ENCODE results near the gene GPC6. TPM values are rescaled to one million over a fixed set of nuclear protein-coding genes. Genes with fewer than 3 reads are reported as not detected.

The GPC6 gene
- total RNA-seq, 4 donors from 2014 or later, result 2.7 to 5.7 (median 4.4) TPM

DNA sequence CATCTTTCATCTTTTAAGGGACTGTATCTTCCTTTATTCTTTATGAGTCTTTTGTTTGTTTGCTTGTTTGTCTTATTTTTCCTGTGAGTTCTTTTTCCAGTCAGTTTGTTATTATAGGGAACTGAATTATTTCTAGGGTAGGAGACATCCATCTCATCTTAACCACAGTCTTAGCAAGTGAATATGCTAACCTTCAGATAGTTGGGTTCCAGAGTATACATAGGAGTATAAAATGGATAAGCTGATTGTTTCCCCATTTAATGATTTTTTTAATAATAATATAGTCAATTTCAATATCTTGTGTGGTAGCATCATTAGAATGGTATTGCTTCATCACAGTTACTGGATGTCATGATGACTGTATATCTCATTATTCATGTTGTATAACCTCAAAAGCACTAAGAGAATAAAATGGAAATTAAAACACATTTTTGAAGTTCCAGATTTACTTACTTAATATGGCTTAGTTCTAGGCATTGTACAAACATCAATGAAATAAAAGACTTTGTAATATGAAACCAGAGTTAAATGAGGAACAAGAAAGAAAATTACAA is 33.0 kb downstream of the GPC6 start:
- TF ChIP-seq EP300 (IDR thresholded peaks at IDR 0.05), result no peak
- TF ChIP-seq, protein P1, sequence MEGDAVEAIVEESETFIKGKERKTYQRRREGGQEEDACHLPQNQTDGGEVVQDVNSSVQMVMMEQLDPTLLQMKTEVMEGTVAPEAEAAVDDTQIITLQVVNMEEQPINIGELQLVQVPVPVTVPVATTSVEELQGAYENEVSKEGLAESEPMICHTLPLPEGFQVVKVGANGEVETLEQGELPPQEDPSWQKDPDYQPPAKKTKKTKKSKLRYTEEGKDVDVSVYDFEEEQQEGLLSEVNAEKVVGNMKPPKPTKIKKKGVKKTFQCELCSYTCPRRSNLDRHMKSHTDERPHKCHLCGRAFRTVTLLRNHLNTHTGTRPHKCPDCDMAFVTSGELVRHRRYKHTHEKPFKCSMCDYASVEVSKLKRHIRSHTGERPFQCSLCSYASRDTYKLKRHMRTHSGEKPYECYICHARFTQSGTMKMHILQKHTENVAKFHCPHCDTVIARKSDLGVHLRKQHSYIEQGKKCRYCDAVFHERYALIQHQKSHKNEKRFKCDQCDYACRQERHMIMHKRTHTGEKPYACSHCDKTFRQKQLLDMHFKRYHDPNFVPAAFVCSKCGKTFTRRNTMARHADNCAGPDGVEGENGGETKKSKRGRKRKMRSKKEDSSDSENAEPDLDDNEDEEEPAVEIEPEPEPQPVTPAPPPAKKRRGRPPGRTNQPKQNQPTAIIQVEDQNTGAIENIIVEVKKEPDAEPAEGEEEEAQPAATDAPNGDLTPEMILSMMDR (IDR thresholded peaks at IDR 0.05), result no peak
- TF ChIP-seq POLR2A (IDR thresholded peaks at IDR 0.05), result no peak
- TF ChIP-seq POLR2AphosphoS5 (IDR thresholded peaks at IDR 0.05), result no peak
- Histone ChIP-seq H3K36me3 (no peaks in the 10 kb centered on the region), H3K4me1 (no peaks in the 10 kb centered on the region), H3K4me3 (no peak overlapping the region), H3K27ac (no peak overlapping the region), H3K9me3 (no peaks in the 10 kb centered on the region), H3K27me3 (no peaks in the 10 kb centered on the region)
- no peak for DNase-seq (ENCODE audit: low spot score in 2 of 2)

DNA sequence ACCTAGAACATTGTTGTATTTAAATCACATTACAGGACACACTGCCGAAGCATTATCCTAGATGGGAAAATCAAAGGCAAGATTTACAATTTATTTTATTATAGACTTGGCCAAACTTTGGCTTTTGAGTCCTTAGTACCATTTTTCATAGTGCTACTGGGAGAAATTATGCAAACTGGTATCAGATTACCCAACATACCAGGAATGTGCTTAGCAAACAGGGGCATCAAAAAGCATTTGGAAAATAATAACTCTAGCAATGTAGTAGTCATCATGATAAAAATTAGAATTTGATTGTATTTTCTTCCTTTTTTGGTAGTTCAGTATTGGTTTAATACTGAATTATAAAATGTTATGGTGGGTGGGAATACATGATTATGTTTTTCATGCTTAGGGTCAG is 34.0 kb downstream of the GPC6 start:
- DNase-seq (ENCODE audit: low spot score in 2 of 2), result no peak
- no peaks in the 10 kb centered on the region for H3K27me3 ChIP-seq
- TF ChIP-seq POLR2AphosphoS5 (IDR thresholded peaks at IDR 0.05) (no peak), POLR2A (IDR thresholded peaks at IDR 0.05) (no peak), EP300 (IDR thresholded peaks at IDR 0.05) (no peak)
- TF ChIP-seq, protein P1 (IDR thresholded peaks at IDR 0.05), result no peak
- H3K4me1 ChIP-seq, result no peaks in the 10 kb centered on the region
- H3K4me3 ChIP-seq, result no peak overlapping the region
- WGBS, result 97% methylated on average over 1 of the region's 1 CpG
- H3K9me3 ChIP-seq, result no peaks in the 10 kb centered on the region
- H3K27ac ChIP-seq, result no peak overlapping the region
- H3K36me3 ChIP-seq, result no peaks in the 10 kb centered on the region

DNA sequence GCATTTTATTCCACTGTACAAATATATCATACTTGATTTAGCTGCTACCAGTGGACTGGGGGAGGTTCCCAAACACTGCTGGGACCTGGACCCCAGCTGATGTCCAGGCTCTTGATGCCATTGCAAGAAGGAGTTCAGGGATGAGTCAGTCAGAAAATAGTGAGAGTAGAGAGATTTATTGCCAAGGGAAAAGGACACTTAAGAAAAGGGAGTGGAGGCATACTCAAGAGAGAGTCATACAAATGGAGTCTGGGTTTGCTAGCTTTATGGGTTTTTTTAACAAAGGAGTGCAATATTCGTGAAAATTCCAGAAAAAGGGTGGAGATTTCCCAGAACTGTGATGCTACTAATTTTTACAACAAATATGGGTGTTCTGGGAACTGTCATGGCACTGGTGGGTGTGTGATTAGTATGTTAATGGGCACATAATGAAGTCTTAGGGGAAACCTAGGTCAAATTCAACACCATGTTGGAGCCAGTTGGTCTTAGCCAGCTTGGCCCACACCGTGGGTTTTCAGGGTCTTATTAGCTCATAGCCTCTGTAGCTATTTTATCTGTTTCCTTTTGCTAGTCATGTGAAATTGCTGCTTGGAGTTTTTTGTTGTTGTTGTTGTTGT is 36.2 kb downstream of the GPC6 start:
- Histone ChIP-seq H3K36me3 (no peaks in the 10 kb centered on the region), H3K27me3 (no peaks in the 10 kb centered on the region), H3K27ac (no peak overlapping the region), H3K4me3 (no peak overlapping the region), H3K9me3 (no peaks in the 10 kb centered on the region), H3K4me1 (no peaks in the 10 kb centered on the region)
- no peak for TF ChIP-seq POLR2A (IDR thresholded peaks at IDR 0.05)
- TF ChIP-seq, protein P1 (IDR thresholded peaks at IDR 0.05), result no peak
- no peak for TF ChIP-seq EP300 (IDR thresholded peaks at IDR 0.05)
- TF ChIP-seq POLR2AphosphoS5 (IDR thresholded peaks at IDR 0.05), result no peak
- no peak for DNase-seq (ENCODE audit: low spot score in 2 of 2)
- WGBS, result 59% methylated on average over 2 of the region's 2 CpGs

DNA sequence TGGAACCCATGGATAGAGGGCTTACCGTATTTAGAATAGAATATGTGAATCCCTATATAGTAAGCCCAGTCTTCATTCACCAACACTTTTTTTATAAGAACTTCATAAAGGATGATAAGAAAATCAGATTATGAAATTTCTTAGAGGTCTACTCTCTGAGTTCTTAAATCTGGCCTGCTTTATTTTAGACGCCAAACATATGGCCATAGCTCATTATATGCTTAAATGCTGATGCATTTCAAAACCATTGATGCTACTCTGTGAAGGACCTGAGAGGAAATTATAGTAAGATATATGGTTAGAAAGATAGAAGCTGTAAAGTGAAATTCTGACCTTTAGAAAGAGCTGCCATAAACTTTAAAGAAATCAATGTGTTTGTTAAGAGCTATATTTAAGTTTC is 38.3 kb downstream of the GPC6 start:
- no peaks in the 10 kb centered on the region for H3K27me3 ChIP-seq
- no peaks in the 10 kb centered on the region for H3K4me1 ChIP-seq
- no peak for DNase-seq (ENCODE audit: low spot score in 2 of 2)
- TF ChIP-seq EP300 (IDR thresholded peaks at IDR 0.05), result no peak
- no peak for TF ChIP-seq POLR2AphosphoS5 (IDR thresholded peaks at IDR 0.05)
- TF ChIP-seq, protein P1 (IDR thresholded peaks at IDR 0.05), result no peak
- no peak for TF ChIP-seq POLR2A (IDR thresholded peaks at IDR 0.05)
- no peaks in the 10 kb centered on the region for H3K36me3 ChIP-seq
- no peak overlapping the region for H3K27ac ChIP-seq
- 94% methylated on average over 2 of the region's 2 CpGs for WGBS
- no peaks in the 10 kb centered on the region for H3K9me3 ChIP-seq
- H3K4me3 ChIP-seq, result no peak overlapping the region

DNA sequence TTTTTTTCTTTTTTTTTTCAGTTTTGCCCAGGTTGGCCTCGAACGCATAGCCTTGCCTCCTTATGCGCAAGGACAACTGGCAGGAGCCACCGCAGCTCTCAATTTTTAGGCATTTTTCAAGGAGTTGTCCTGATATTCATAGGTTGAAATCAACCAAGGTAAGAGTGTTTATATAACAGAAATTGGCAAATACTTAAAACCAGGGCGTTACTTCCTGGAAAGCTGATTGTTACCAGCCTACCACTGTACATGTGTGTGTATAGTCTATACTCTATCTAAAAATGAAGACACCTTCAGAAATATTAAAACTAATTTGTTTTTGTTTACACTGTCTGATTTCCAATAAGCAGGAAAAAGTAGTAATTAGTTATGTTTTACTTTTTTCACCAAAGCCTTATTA is 39.2 kb downstream of the GPC6 start:
- H3K4me1 ChIP-seq, result no peaks in the 10 kb centered on the region
- no peak overlapping the region for H3K27ac ChIP-seq
- no peaks in the 10 kb centered on the region for H3K9me3 ChIP-seq
- H3K27me3 ChIP-seq, result no peaks in the 10 kb centered on the region
- no peak for TF ChIP-seq POLR2AphosphoS5 (IDR thresholded peaks at IDR 0.05)
- TF ChIP-seq, protein P1 (IDR thresholded peaks at IDR 0.05), result no peak
- no peak for TF ChIP-seq POLR2A (IDR thresholded peaks at IDR 0.05)
- no peak for TF ChIP-seq EP300 (IDR thresholded peaks at IDR 0.05)
- H3K4me3 ChIP-seq, result no peak overlapping the region
- DNase-seq (ENCODE audit: low spot score in 2 of 2), result no peak
- no peaks in the 10 kb centered on the region for H3K36me3 ChIP-seq
- 86% methylated on average over 5 of the region's 5 CpGs for WGBS

All from suprapubic skin (tissue), 4 donors.